HT1080 (cell line): Measurements from ENCODE around the gene TBC1D16. TPM values are rescaled to one million over a fixed set of nuclear protein-coding genes. Genes with fewer than 3 reads are reported as not detected.
A peak's percentile ranks its signal among the peaks of the same experiment; 100 is the strongest.

Experiments used
- DNase-seq: peaks from one replicate; pipeline ENCODE4 v3.0.0-alpha.2; 2015; ENCODE audit warnings: low read depth
- total RNA-seq: library from RNA; depleted of rRNA; stranded (reverse); fragments of >200 nt; shearing (Covaris generic); gene quantifications from 2 replicates; pipeline ENCODE4 v1.2.3, GENCODE V29; 2014

TBC1D16 gene
- total RNA-seq, 1 experiment from 2014 or later, result 24.1 TPM

GRCh38 chr17:79929257-79930061 lies 106.2 kb downstream of the TBC1D16 start:
- no peak for DNase-seq

GRCh38 chr17:79928502-79929256 lies 107.0 kb downstream of the TBC1D16 start:
- DNase-seq, result no peak

GRCh38 chr17:79927688-79928501 lies 107.8 kb downstream of the TBC1D16 start:
- no peak for DNase-seq

- no peak for DNase-seq
Observed at GRCh38 chr17:79927136-79927661, 108.5 kb downstream of the TBC1D16 start.

- DNase-seq, result no peak
Observed at GRCh38 chr17:79926605-79927135, 109.0 kb downstream of the TBC1D16 start.

- DNase-seq, result no peak
Observed at GRCh38 chr17:79926142-79926604, 109.5 kb downstream of the TBC1D16 start.

GRCh38 chr17:79925242-79925957 lies 110.3 kb downstream of the TBC1D16 start:
- peak; percentile 28 for DNase-seq

- DNase-seq, result no peak
Observed at GRCh38 chr17:79924639-79924976, 111.1 kb downstream of the TBC1D16 start.

GRCh38 chr17:79923974-79924638 lies 111.6 kb downstream of the TBC1D16 start:
- DNase-seq, result no peak

GRCh38 chr17:79922798-79923197 lies 112.9 kb downstream of the TBC1D16 start:
- DNase-seq, result no peak

GRCh38 chr17:79922116-79922601 lies 113.5 kb downstream of the TBC1D16 start:
- no peak for DNase-seq

- no peak for DNase-seq
Observed at GRCh38 chr17:79921411-79922115, 114.1 kb downstream of the TBC1D16 start.

- no peak for DNase-seq
Observed at GRCh38 chr17:79920751-79921410, 114.8 kb downstream of the TBC1D16 start.

GRCh38 chr17:79919862-79920720 lies 115.6 kb downstream of the TBC1D16 start:
- DNase-seq, result no peak

- peak; percentile 52 for DNase-seq
Observed at GRCh38 chr17:79919164-79919585, 116.5 kb downstream of the TBC1D16 start.

GRCh38 chr17:79918581-79919163 lies 117.0 kb downstream of the TBC1D16 start:
- DNase-seq, result no peak

- no peak for DNase-seq
Observed at GRCh38 chr17:79917902-79918484, 117.7 kb downstream of the TBC1D16 start.
